Calu3 (cell line): ENCODE data around the gene OR8G1. TPM values are rescaled to one million over a fixed set of nuclear protein-coding genes. Genes with fewer than 3 reads are reported as not detected.

Experiments used
- BruUV-seq: library from RNA; stranded (reverse); fragments of 400-500 nt; replicated peaks from 2 replicates; lab custom pipeline; 2021; lab: Mats Ljungman, UMichigan
- CTCF ChIA-PET: fragments of 300-600 bp; sonication (Branson Sonifier 250); formaldehyde crosslinking; loops from one replicate; lab custom pipeline; 2022; ENCODE audit warnings: antibody characterized with exemption; lab: Charles Lee
- DNase-seq: peaks from one replicate; pipeline ENCODE4 v3.0.0; 2022
- H3K27ac Mint-ChIP-seq: one replicate; pipeline ENCODE4 v1.8.0; 2022; ENCODE audit warnings: mixed read lengths; ENCODE audit not compliant: unreplicated experiment
- H3K27me3 Mint-ChIP-seq: one replicate; pipeline ENCODE4 v1.8.0; 2022; ENCODE audit warnings: mixed read lengths; ENCODE audit not compliant: unreplicated experiment
- H3K36me3 Mint-ChIP-seq: one replicate; pipeline ENCODE4 v1.8.0; 2022; ENCODE audit warnings: mild to moderate bottlenecking, moderate library complexity, mixed read lengths; ENCODE audit not compliant: insufficient read depth, unreplicated experiment
- H3K4me1 Mint-ChIP-seq: one replicate; pipeline ENCODE4 v1.8.0; 2022; ENCODE audit warnings: mild to moderate bottlenecking, low read depth, mixed read lengths; ENCODE audit not compliant: unreplicated experiment
- H3K4me3 Mint-ChIP-seq: one replicate; pipeline ENCODE4 v1.8.0; 2022; ENCODE audit warnings: mild to moderate bottlenecking, low read depth, moderate library complexity, mixed read lengths; ENCODE audit not compliant: unreplicated experiment
- H3K9me3 Mint-ChIP-seq: one replicate; pipeline ENCODE4 v1.8.0; 2022; ENCODE audit warnings: low read depth, mixed read lengths; ENCODE audit not compliant: unreplicated experiment
- CTCF ChIP-seq: fragments of 200-600 bp; IDR thresholded peaks from one replicate; pipeline ENCODE4 v1.8.0; 2022; ENCODE audit warnings: antibody characterized with exemption; ENCODE audit not compliant: unreplicated experiment
- intact Hi-C: fragments of 100-400 bp; cut with micrococcal nuclease; formaldehyde crosslinking; loops from one replicate; pipeline ENCODE4 v1.10.0; 2022; ENCODE audit not compliant: unreplicated experiment
- total RNA-seq: library from RNA; stranded (reverse); gene quantifications from 2 replicates; pipeline ENCODE4 v1.2.3, GENCODE V29; 2022

The OR8G1 gene
- total RNA-seq, 1 experiment from 2014 or later: not detected

GRCh38 chr11:124209824-124210357 is 31.0 kb upstream of the OR8G1 start:
- intact Hi-C loops: no loop called here
- DNase-seq: no peak
- CTCF ChIA-PET: no interaction called here
- TF ChIP-seq CTCF: no peak
- Mint-ChIP-seq H3K4me3 (no peak overlapping the region), H3K9me3 (no peaks in the 10 kb centered on the region), H3K4me1 (no peaks in the 10 kb centered on the region), H3K36me3 (no peaks in the 10 kb centered on the region), H3K27ac (no peak overlapping the region), H3K27me3 (no peaks in the 10 kb centered on the region)
- BruUV-seq: no TSS peak

GRCh38 chr11:124210421-124210820 is 30.5 kb upstream of the OR8G1 start:
- no TSS peak for BruUV-seq
- no peak for TF ChIP-seq CTCF
- H3K27ac Mint-ChIP-seq: no peak overlapping the region
- CTCF ChIA-PET: no interaction called here
- intact Hi-C loops: no loop called here
- DNase-seq: no peak
- H3K4me3 Mint-ChIP-seq: no peak overlapping the region
- no peaks in the 10 kb centered on the region for H3K27me3 Mint-ChIP-seq
- no peaks in the 10 kb centered on the region for H3K4me1 Mint-ChIP-seq
- H3K36me3 Mint-ChIP-seq: no peaks in the 10 kb centered on the region
- no peaks in the 10 kb centered on the region for H3K9me3 Mint-ChIP-seq

GRCh38 chr11:124211321-124211720 is 29.6 kb upstream of the OR8G1 start:
- no peak for TF ChIP-seq CTCF
- H3K27ac Mint-ChIP-seq: no peak overlapping the region
- no peaks in the 10 kb centered on the region for H3K9me3 Mint-ChIP-seq
- intact Hi-C loops: no loop called here
- no peak for DNase-seq
- CTCF ChIA-PET: no interaction called here
- H3K4me1 Mint-ChIP-seq: no peaks in the 10 kb centered on the region
- no peak overlapping the region for H3K4me3 Mint-ChIP-seq
- no TSS peak for BruUV-seq
- no peaks in the 10 kb centered on the region for H3K27me3 Mint-ChIP-seq
- H3K36me3 Mint-ChIP-seq: no peaks in the 10 kb centered on the region

GRCh38 chr11:124214027-124214426 is 26.9 kb upstream of the OR8G1 start:
- H3K9me3 Mint-ChIP-seq: peaks cover 2% of the 10 kb centered on the region
- H3K36me3 Mint-ChIP-seq: no peaks in the 10 kb centered on the region
- no TSS peak for BruUV-seq
- H3K4me1 Mint-ChIP-seq: no peaks in the 10 kb centered on the region
- no peak overlapping the region for H3K4me3 Mint-ChIP-seq
- no peak overlapping the region for H3K27ac Mint-ChIP-seq
- H3K27me3 Mint-ChIP-seq: no peaks in the 10 kb centered on the region
- CTCF ChIA-PET: no interaction called here
- no peak for TF ChIP-seq CTCF
- no peak for DNase-seq
- intact Hi-C loops: no loop called here
